ENCODE measurements around the gene MT1A. TPM values are rescaled to one million over a fixed set of nuclear protein-coding genes. Genes with fewer than 3 reads are reported as not detected.
"Not testable (repeated sequence)": the region's sequence is repeated elsewhere in the genome, so short reads cannot be mapped to it uniquely, and the experiment has no call there.

Gene MT1A
- polyA plus RNA-seq, 4 donors: not detected

- no peak for DNase-seq (ENCODE audit: low read depth in 4 of 4, low spot score in 3 of 4)
Observed at GRCh38 chr16:56610017-56610608, 28.4 kb upstream of the MT1A start.

- no peak for DNase-seq (ENCODE audit: low read depth in 4 of 4, low spot score in 3 of 4)
Observed at GRCh38 chr16:56610609-56611111, 27.8 kb upstream of the MT1A start.

GRCh38 chr16:56611281-56611833 lies 27.1 kb upstream of the MT1A start:
- DNase-seq (ENCODE audit: low read depth in 4 of 4, low spot score in 3 of 4): no peak

- no peak for DNase-seq (ENCODE audit: low read depth in 4 of 4, low spot score in 3 of 4)
Observed at GRCh38 chr16:56613706-56614105, 24.8 kb upstream of the MT1A start.

- DNase-seq (ENCODE audit: low read depth in 4 of 4, low spot score in 3 of 4): no peak
Observed at GRCh38 chr16:56614549-56614991, 23.9 kb upstream of the MT1A start.

- no peak for DNase-seq (ENCODE audit: low read depth in 4 of 4, low spot score in 3 of 4)
Observed at GRCh38 chr16:56615353-56615752, 23.1 kb upstream of the MT1A start.

GRCh38 chr16:56616608-56617211 lies 21.8 kb upstream of the MT1A start:
- no peak for DNase-seq (ENCODE audit: low read depth in 4 of 4, low spot score in 3 of 4)

- no peak for DNase-seq (ENCODE audit: low read depth in 4 of 4, low spot score in 3 of 4)
Observed at GRCh38 chr16:56617212-56618085, 21.0 kb upstream of the MT1A start.

GRCh38 chr16:56618138-56618537 lies 20.3 kb upstream of the MT1A start:
- DNase-seq (ENCODE audit: low read depth in 4 of 4, low spot score in 3 of 4): no peak

- DNase-seq (ENCODE audit: low read depth in 4 of 4, low spot score in 3 of 4): no peak
Observed at GRCh38 chr16:56620339-56620897, 18.0 kb upstream of the MT1A start.

GRCh38 chr16:56621665-56622445 lies 16.6 kb upstream of the MT1A start:
- DNase-seq (ENCODE audit: low read depth in 4 of 4, low spot score in 3 of 4): not testable (repeated sequence)

GRCh38 chr16:56623184-56623583 lies 15.3 kb upstream of the MT1A start:
- DNase-seq (ENCODE audit: low read depth in 4 of 4, low spot score in 3 of 4): not testable (repeated sequence)

- no peak for DNase-seq (ENCODE audit: low read depth in 4 of 4, low spot score in 3 of 4)
Observed at GRCh38 chr16:56623637-56624036, 14.8 kb upstream of the MT1A start.

- DNase-seq (ENCODE audit: low read depth in 4 of 4, low spot score in 3 of 4): no peak
Observed at GRCh38 chr16:56625140-56625942, 13.1 kb upstream of the MT1A start, which contains the start of gene MT1E. Gene MT1E (plus strand): TSS chr16:56625781. CDS start chr16:56625852, 71 bp downstream.

- no peak for DNase-seq (ENCODE audit: low read depth in 4 of 4, low spot score in 3 of 4)
Observed at GRCh38 chr16:56625943-56626654, 12.4 kb upstream of the MT1A start.

GRCh38 chr16:56626685-56627084 lies 11.8 kb upstream of the MT1A start:
- no peak for DNase-seq (ENCODE audit: low read depth in 4 of 4, low spot score in 3 of 4)

- DNase-seq (ENCODE audit: low read depth in 4 of 4, low spot score in 3 of 4): no peak
Observed at GRCh38 chr16:56628486-56629350, 9.7 kb upstream of the MT1A start.

- no peak for DNase-seq (ENCODE audit: low read depth in 4 of 4, low spot score in 3 of 4)
Observed at GRCh38 chr16:56629531-56629930, 8.9 kb upstream of the MT1A start.

Data from left renal pelvis (tissue), 4 donors.